Esophagus muscularis mucosa (tissue), 4 donors: ENCODE data around the gene TMEM8B. TPM values are rescaled to one million over a fixed set of nuclear protein-coding genes. Genes with fewer than 3 reads are reported as not detected.
A peak's percentile ranks its signal among the peaks of the same experiment; 100 is the strongest.

Experiments used
- DNase-seq: peaks from one replicate; pipeline ENCODE4 v3.0.0-alpha.2; 2017; ENCODE audit errors: extremely low spot score
- H3K27ac ChIP-seq, 4 donors: fragments of 200-600 bp; sonication (generic); replicated peaks in 1 of 4; 1 replicate in 3 of 4; 2 replicates in 1 of 4; pipeline ENCODE4 v1.5.1; 2016 to 2019; ENCODE audit warnings: mild to moderate bottlenecking in 1 of 4
- H3K27me3 ChIP-seq, 4 donors: fragments of 200-600 bp; sonication (generic); one replicate each; pipeline versions ENCODE4 v1.5.1 to v1.6.0; 2016 to 2019
- H3K36me3 ChIP-seq, 4 donors: fragments of 200-600 bp; sonication (generic); one replicate each; pipeline ENCODE4 v1.5.1; 2016 to 2019
- H3K4me1 ChIP-seq, 4 donors: fragments of 200-600 bp; sonication (generic); one replicate each; pipeline ENCODE4 v1.5.1; 2016 to 2019
- H3K4me3 ChIP-seq, 4 donors: fragments of 200-600 bp; sonication (generic); 1 replicate in 2 of 4; 2 replicates in 2 of 4; pipeline ENCODE4 v1.5.1; 2016 to 2019; ENCODE audit warnings: mild to moderate bottlenecking in 4 of 4, moderate library complexity in 1 of 4
- H3K9me3 ChIP-seq, 4 donors: fragments of 200-600 bp; sonication (generic); 1 replicate in 3 of 4; 2 replicates in 1 of 4; pipeline ENCODE4 v1.5.1; 2016 to 2019
- EP300 ChIP-seq: sonication (generic); formaldehyde crosslinking; IDR thresholded peaks from one replicate; pipeline ENCODE4 v1.6.1; 2017; ENCODE audit warnings: antibody characterized with exemption
- POLR2A ChIP-seq: fragments of 450-650 bp; IDR thresholded peaks from one replicate; pipeline ENCODE4 v1.6.1; 2017; ENCODE audit warnings: antibody characterized with exemption, moderate library complexity, mild to moderate bottlenecking, low read depth
- POLR2AphosphoS5 ChIP-seq, 2 donors: sonication (generic); formaldehyde crosslinking; IDR thresholded peaks; one replicate each; pipeline ENCODE4 v1.6.1; 2017; ENCODE audit warnings: antibody characterized with exemption in 2 of 2
- WGBS: methylation state at CpG from one replicate; pipeline ENCODE4 v1.1.5; 2018; 5-methylcytosine and 5-hydroxymethylcytosine counted together
- intact Hi-C: fragments of 100-400 bp; cut with DNase I; formaldehyde crosslinking; loops from one replicate; pipeline ENCODE4 v1.15.1; 2023
- total RNA-seq, 4 donors: library from RNA; depleted of rRNA; stranded (reverse); fragments of >200 nt; gene quantifications; one replicate each; pipeline versions ENCODE4 v1.1.0 to v1.2.1, GENCODE V29; 2016
- TF ChIP-seq, protein P1 (sequence below), 3 experiments: fragments of 200-600 bp in 2 of 3; fragments of 450-650 bp in 1 of 3; sonication (generic) in 2 of 3; IDR thresholded peaks; one replicate each; pipeline ENCODE4 v1.5.1; 2017 to 2019; ENCODE audit warnings: antibody characterized with exemption in 3 of 3, mild to moderate bottlenecking in 2 of 3, moderate library complexity in 1 of 3

The TMEM8B gene
- total RNA-seq, 4 donors from 2014 or later, result 10.0 to 27.0 (median 20.3) TPM

DNA sequence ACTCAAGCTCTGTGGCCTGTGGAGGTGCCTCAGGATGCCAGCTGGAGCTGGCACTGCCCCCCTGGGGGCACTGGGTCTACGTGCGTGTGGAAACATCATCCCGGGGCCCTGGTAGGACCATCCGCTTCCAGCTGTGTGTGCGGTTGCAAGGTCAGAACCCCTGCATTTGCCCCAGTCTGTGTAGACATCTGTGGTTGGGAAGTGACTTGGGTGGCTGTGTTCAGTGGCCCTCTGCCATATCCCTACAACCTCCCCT lies 12.5 kb downstream of the TMEM8B start:
- no peaks in the 10 kb centered on the region for H3K9me3 ChIP-seq

DNA sequence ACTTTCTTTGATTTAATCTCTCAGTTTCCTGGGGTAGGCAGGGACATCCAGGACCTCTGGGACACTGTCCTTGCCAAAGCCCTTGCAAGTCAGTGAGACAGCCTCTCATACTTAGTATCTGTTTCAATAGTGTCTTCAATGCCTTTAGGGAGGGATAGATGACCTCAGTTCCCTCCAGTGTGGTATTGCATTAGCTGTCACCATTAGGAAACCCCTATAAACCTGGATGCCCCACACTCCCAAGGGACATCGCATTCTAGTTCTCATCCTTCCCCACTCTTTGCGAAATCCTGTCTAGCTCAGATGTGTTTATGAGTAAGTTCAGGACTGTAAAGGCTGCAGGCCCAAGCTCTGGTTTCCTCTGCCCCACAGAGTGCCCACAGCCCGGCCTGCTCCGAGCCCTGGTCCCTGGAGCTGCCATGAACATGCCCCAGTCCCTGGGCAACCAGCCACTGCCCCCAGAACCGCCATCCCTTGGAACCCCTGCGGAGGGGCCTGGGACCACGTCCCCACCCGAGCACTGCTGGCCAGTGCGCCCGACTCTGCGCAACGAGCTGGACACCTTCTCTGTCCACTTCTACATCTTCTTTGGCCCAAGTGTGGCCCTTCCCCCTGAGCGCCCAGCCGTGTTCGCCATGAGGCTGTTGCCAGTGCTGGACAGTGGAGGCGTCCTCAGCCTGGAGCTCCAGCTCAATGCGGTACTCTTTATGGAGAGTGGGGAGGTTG lies 13.2 kb downstream of the TMEM8B start:
- TF ChIP-seq EP300 (no peak), POLR2A (no peak), POLR2AphosphoS5 (IDR thresholded peaks at IDR 0.05) (no peak)
- TF ChIP-seq, protein P1, sequence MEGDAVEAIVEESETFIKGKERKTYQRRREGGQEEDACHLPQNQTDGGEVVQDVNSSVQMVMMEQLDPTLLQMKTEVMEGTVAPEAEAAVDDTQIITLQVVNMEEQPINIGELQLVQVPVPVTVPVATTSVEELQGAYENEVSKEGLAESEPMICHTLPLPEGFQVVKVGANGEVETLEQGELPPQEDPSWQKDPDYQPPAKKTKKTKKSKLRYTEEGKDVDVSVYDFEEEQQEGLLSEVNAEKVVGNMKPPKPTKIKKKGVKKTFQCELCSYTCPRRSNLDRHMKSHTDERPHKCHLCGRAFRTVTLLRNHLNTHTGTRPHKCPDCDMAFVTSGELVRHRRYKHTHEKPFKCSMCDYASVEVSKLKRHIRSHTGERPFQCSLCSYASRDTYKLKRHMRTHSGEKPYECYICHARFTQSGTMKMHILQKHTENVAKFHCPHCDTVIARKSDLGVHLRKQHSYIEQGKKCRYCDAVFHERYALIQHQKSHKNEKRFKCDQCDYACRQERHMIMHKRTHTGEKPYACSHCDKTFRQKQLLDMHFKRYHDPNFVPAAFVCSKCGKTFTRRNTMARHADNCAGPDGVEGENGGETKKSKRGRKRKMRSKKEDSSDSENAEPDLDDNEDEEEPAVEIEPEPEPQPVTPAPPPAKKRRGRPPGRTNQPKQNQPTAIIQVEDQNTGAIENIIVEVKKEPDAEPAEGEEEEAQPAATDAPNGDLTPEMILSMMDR (IDR thresholded peaks at IDR 0.05), result no peak
- intact Hi-C loops, result no loop called here
- Histone ChIP-seq H3K27ac (no peak overlapping the region), H3K4me1 (peaks cover 23 to 48% (median 45%) of the 10 kb centered on the region in 4 donors), H3K36me3 (peaks cover 0 to 23% (median 16%) of the 10 kb centered on the region in 4 donors), H3K4me3 (no peak overlapping the region), H3K9me3 (no peaks in the 10 kb centered on the region), H3K27me3 (no peaks in the 10 kb centered on the region)
- WGBS, result 100% methylated on average over 3 of the region's 17 CpGs
- no peak for DNase-seq

More for the DNA sequence above, 12.5 kb downstream of the TMEM8B start:
- DNase-seq, result no peak
- intact Hi-C loops, result no loop called here
- Histone ChIP-seq H3K27ac (no peak overlapping the region), H3K4me3 (no peak overlapping the region), H3K4me1 (peaks cover 23 to 42% (median 40%) of the 10 kb centered on the region in 4 donors), H3K27me3 (no peaks in the 10 kb centered on the region), H3K36me3 (peaks cover 0 to 17% (median 10%) of the 10 kb centered on the region in 4 donors)
- 57% methylated on average over 2 of the region's 5 CpGs for WGBS
- no peak for TF ChIP-seq POLR2AphosphoS5 (IDR thresholded peaks at IDR 0.05)
- TF ChIP-seq EP300, result no peak
- TF ChIP-seq POLR2A, result no peak
- TF ChIP-seq, protein P1 (IDR thresholded peaks at IDR 0.05), result no peak

DNA sequence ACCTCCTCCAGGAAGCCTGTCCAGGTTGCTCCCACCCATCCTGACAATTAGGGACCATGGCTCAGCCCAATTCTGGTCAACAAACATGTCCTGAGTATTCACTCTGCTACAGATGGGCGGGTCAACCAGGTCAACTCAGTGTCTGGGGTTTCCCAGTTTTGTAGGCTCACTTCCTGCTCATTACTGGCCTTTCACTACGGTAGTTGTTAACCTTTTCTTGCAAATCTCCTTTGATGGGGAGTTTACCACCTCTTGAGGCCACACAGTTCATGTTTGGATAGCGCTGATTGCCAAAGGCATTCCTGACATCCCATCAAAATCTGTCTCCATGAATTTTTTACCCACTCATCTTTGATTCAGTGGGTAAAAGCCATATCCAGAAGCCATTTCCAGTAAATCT lies 13.8 kb downstream of the TMEM8B start:
- H3K27me3 ChIP-seq, result no peaks in the 10 kb centered on the region
- H3K27ac ChIP-seq, result peak overlapping the region in 3 of 4 donors; percentile 75 to 84 (median 82)
- no peak for DNase-seq
- H3K4me1 ChIP-seq, result peaks cover 27 to 54% (median 51%) of the 10 kb centered on the region in 4 donors
- H3K9me3 ChIP-seq, result no peaks in the 10 kb centered on the region
- TF ChIP-seq EP300, result no peak
- TF ChIP-seq POLR2A, result no peak
- TF ChIP-seq POLR2AphosphoS5 (IDR thresholded peaks at IDR 0.05), result no peak
- TF ChIP-seq, protein P1 (IDR thresholded peaks at IDR 0.05), result no peak
- peaks cover 0 to 26% (median 20%) of the 10 kb centered on the region in 4 donors for H3K36me3 ChIP-seq
- WGBS, result 76% methylated on average over 3 of the region's 3 CpGs
- intact Hi-C loops, result no loop called here
- no peak overlapping the region for H3K4me3 ChIP-seq

DNA sequence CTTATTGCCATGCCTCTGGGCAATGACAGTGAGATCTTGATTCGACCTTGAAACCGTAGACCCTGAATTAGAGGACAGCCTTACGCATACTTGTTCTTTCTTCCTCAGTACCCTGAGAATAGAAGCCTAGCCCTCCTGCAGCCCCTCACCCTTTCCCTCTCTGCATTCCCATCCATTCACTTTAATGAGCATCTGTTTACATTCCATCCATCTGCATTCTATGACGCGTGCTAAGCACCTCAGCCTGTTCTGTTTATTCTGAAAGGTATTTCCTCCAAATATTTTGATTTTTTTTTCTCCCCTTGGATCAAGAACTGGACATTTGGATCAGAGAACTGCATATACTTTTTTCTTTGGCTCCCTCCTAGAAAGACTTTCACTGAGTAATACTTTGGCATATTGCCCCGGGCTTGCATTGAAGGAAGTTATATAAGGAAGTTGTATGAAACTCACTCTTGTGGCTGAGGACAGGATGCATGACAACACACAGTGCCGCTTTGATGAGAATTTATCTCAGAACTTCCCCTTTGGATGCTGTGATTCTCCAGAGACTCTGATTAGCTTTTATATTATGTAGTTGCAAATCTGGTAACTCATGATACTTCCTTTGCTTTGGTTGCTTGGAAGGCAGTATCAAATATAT lies 15.7 kb downstream of the TMEM8B start:
- H3K36me3 ChIP-seq, result peaks cover 0 to 26% (median 21%) of the 10 kb centered on the region in 4 donors
- 18% methylated on average over 7 of the region's 7 CpGs for WGBS

More for the DNA sequence above, 15.7 kb downstream of the TMEM8B start:
- H3K27ac ChIP-seq, result peak overlapping the region; percentile 75 to 84 (median 80)
- H3K4me3 ChIP-seq, result no peak overlapping the region
- peak in 1 of 2 donors; percentile 24 for TF ChIP-seq POLR2AphosphoS5 (IDR thresholded peaks at IDR 0.05)
- TF ChIP-seq POLR2A, result no peak
- TF ChIP-seq, protein P1 (IDR thresholded peaks at IDR 0.05), result no peak
- no peak for TF ChIP-seq EP300
- peaks cover 34 to 65% (median 57%) of the 10 kb centered on the region in 4 donors for H3K4me1 ChIP-seq
- no peaks in the 10 kb centered on the region for H3K27me3 ChIP-seq
- no peaks in the 10 kb centered on the region for H3K9me3 ChIP-seq
- no peak for DNase-seq
- intact Hi-C loops, result loop anchor here (5.0 kb wide), 1 partner anchor 38 kb away; no protein-coding TSS in a partner anchor
